ENCODE results near the gene PRRC2A. TPM values are rescaled to one million over a fixed set of nuclear protein-coding genes. Genes with fewer than 3 reads are reported as not detected.
A peak's percentile ranks its signal among the peaks of the same experiment; 100 is the strongest.
"Not testable (repeated sequence)": the region's sequence is repeated elsewhere in the genome, so short reads cannot be mapped to it uniquely, and the experiment has no call there.

The PRRC2A gene
- total and polyA plus RNA-seq, 11 donors, result 75.1 to 119 (median 97.4) TPM

GRCh38 chr6:31586599-31587281 lies 33.8 kb upstream of the PRRC2A start:
- DNase-seq, result peak in 1 of 5 donors; percentile 38
- Histone ChIP-seq H3K27me3 (no peaks in the 10 kb centered on the region), H3K4me1 (peaks cover 0 to 72% (median 7%) of the 10 kb centered on the region in 12 donors), H3K36me3 (no peaks in the 10 kb centered on the region), H3K27ac (peak overlapping the region in 4 of 12 donors; percentile 30 to 86 (median 37)), H3K4me3 (peak overlapping the region in 4 of 12 donors; percentile 4 to 58 (median 18)), H3K9me3 (no peaks in the 10 kb centered on the region)
- 52 to 69% (median 66%) methylated on average over 5 to 9 of the region's 9 CpGs for WGBS, 4 donors
- peak in 3 of 4 donors; percentile 53 to 68 (median 67) for ATAC-seq
- TF ChIP-seq CTCF (IDR thresholded peaks at IDR 0.05) (no peak), POLR2A (IDR thresholded peaks at IDR 0.05) (no peak)
- intact Hi-C loops (cut with DNase I), result no loop called here

GRCh38 chr6:31587791-31588777 lies 32.4 kb upstream of the PRRC2A start:
- H3K4me3 ChIP-seq, result peak overlapping the region in 3 of 12 donors; percentile 4 to 58 (median 5)
- WGBS, 4 donors, result 70 to 80% (median 75%) methylated on average over 12 of the region's 12 CpGs
- intact Hi-C loops (cut with DNase I), result no loop called here
- ATAC-seq, result no peak
- H3K27ac ChIP-seq, result peak overlapping the region in 1 of 12 donors; percentile 86
- TF ChIP-seq POLR2A (IDR thresholded peaks at IDR 0.05) (no peak), CTCF (IDR thresholded peaks at IDR 0.05) (no peak)
- no peaks in the 10 kb centered on the region for H3K36me3 ChIP-seq
- peaks cover 0 to 65% (median 0%) of the 10 kb centered on the region in 12 donors for H3K4me1 ChIP-seq
- no peak for DNase-seq
- H3K27me3 ChIP-seq, result no peaks in the 10 kb centered on the region
- H3K9me3 ChIP-seq, result no peaks in the 10 kb centered on the region

- Histone ChIP-seq H3K27ac (peak overlapping the region in 1 of 12 donors; percentile 86), H3K36me3 (no peaks in the 10 kb centered on the region), H3K4me1 (peaks cover 0 to 57% (median 0%) of the 10 kb centered on the region in 12 donors), H3K27me3 (no peaks in the 10 kb centered on the region), H3K4me3 (peak overlapping the region in 1 of 12 donors; percentile 58), H3K9me3 (no peaks in the 10 kb centered on the region)
- ATAC-seq (peak in 1 of 4 donors; percentile 25), DNase-seq (no peak)
- TF ChIP-seq CTCF (IDR thresholded peaks at IDR 0.05) (no peak), POLR2A (IDR thresholded peaks at IDR 0.05) (no peak)
- intact Hi-C loops (cut with DNase I), result no loop called here
- 41 to 53% (median 49%) methylated on average over 9 of the region's 9 CpGs for WGBS, 4 donors
These were observed 31.5 kb upstream of the PRRC2A start for GRCh38 chr6:31588871-31589650.

- intact Hi-C loops (cut with DNase I), result loop anchor here in 1 of 10 donors (10.0 kb wide), 1 partner anchor 96 kb away; the partner anchor contains the start of gene MICB
- H3K27me3 ChIP-seq, H3K9me3 ChIP-seq, H3K27ac ChIP-seq, H3K4me3 ChIP-seq, H3K36me3 ChIP-seq, DNase-seq, ATAC-seq: not testable (repeated sequence)
- peaks cover 0 to 40% (median 0%) of the 10 kb centered on the region in 12 donors for H3K4me1 ChIP-seq
- 80 to 93% (median 90%) methylated on average over 5 of the region's 5 CpGs for WGBS, 4 donors
These were observed 29.8 kb upstream of the PRRC2A start for GRCh38 chr6:31590691-31591090.
